B cell (primary cell): Measurements from ENCODE around the gene YY1.

Source experiments
- CTCF ChIP-seq: fragments of 200-600 bp; IDR thresholded peaks from one replicate; pipeline ENCODE4 v1.8.0; 2022; ENCODE audit warnings: antibody characterized with exemption, mild to moderate bottlenecking
- EZH2 ChIP-seq: IDR thresholded peaks from 2 replicates; pipeline ENCODE4 v1.6.1; 2012; ENCODE audit warnings: borderline replicate concordance, low read depth, mild to moderate bottlenecking, moderate library complexity, low read length; ENCODE audit not compliant: insufficient read depth, poor library complexity, severe bottlenecking

DNA sequence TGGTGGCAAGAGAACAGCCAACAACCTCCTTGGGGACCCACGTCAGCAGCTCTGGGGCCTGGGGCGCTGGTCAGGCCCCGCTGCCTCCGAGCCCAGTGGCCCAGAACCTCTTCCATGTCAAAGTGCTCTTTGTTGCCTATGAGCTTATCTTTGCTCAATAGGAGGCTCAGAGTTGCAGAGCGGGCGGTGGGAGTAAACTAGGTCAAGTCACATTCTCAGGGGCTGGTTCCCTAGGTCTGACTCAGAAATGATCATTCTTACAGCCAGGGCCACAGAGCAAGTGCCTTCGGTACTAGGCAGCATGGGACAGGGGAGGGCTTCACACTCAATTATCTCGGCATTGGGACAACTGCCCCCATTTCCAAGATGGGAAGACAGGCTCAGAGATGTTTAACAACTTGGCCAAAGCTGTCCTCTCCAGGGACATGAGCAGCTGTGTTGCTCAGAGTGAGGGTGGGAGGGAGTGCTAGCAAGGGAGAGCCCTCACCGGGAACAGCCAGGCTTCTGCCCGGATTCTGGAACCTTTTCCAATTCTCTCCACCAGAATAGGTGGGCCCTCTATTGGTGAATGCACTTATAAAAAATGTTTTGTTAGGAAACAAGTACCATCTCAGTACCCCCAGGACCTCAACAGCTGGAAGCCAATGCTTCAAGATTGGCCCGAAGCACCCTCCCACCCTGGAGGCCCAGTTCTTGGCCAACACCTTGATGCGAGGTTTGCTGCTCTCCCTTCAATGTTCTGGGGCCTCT lies 55.4 kb downstream of the YY1 start:
- no peak for TF ChIP-seq CTCF
- no peak for TF ChIP-seq EZH2
